Islet precursor cell (in vitro differentiated cells): ENCODE data around the gene SHROOM3.
A peak's percentile ranks its signal among the peaks of the same experiment; 100 is the strongest.
"Not testable (repeated sequence)": the region's sequence is repeated elsewhere in the genome, so short reads cannot be mapped to it uniquely, and the experiment has no call there.

Source experiments
- DNase-seq: peaks from one replicate; pipeline ENCODE4 v3.0.0-alpha.2; 2018

The SHROOM3 gene

GRCh38 chr4:76434901-76435527, at the start of gene SHROOM3:
SHROOM3 (plus strand) TSS chr4:76435229; CDS start chr4:76436053, 824 bp downstream.
- DNase-seq, result peak; percentile 72

GRCh38 chr4:76385974-76386373, 49.1 kb upstream of the SHROOM3 start:
- no peak for DNase-seq

GRCh38 chr4:76386566-76387305, 48.3 kb upstream of the SHROOM3 start:
- no peak for DNase-seq

- peak; percentile 78 for DNase-seq
Observed at GRCh38 chr4:76388160-76388908, 46.7 kb upstream of the SHROOM3 start.

- DNase-seq, result no peak
Observed at GRCh38 chr4:76401654-76402053, 33.4 kb upstream of the SHROOM3 start.

- DNase-seq, result no peak
Observed at GRCh38 chr4:76406081-76406480, 28.9 kb upstream of the SHROOM3 start.

- DNase-seq, result no peak
Observed at GRCh38 chr4:76407440-76408119, 27.4 kb upstream of the SHROOM3 start.

GRCh38 chr4:76410636-76411035, 24.4 kb upstream of the SHROOM3 start:
- DNase-seq, result no peak

GRCh38 chr4:76420188-76420761, 14.8 kb upstream of the SHROOM3 start:
- DNase-seq, result no peak

- DNase-seq, result no peak
Observed at GRCh38 chr4:76420762-76421581, 14.1 kb upstream of the SHROOM3 start, which contains the start of gene CCDC158. CCDC158 (minus strand) TSS chr4:76421141; CDS start chr4:76403207, 17,934 bp downstream.

GRCh38 chr4:76423159-76423558, 11.9 kb upstream of the SHROOM3 start:
- not testable (repeated sequence) for DNase-seq

- DNase-seq, result no peak
Observed at GRCh38 chr4:76426272-76426671, 8.8 kb upstream of the SHROOM3 start.

GRCh38 chr4:76429636-76430035, 5.4 kb upstream of the SHROOM3 start:
- no peak for DNase-seq

GRCh38 chr4:76430519-76431388, 4.3 kb upstream of the SHROOM3 start:
- no peak for DNase-seq

- peak; percentile 60 for DNase-seq
Observed at GRCh38 chr4:76435528-76436319, 695 bp downstream of the SHROOM3 start.

GRCh38 chr4:76439491-76439890, 4.5 kb downstream of the SHROOM3 start:
- DNase-seq, result no peak

- no peak for DNase-seq
Observed at GRCh38 chr4:76441881-76442280, 6.9 kb downstream of the SHROOM3 start.

- no peak for DNase-seq
Observed at GRCh38 chr4:76442807-76443206, 7.8 kb downstream of the SHROOM3 start.

- no peak for DNase-seq
Observed at GRCh38 chr4:76443376-76443775, 8.3 kb downstream of the SHROOM3 start.

GRCh38 chr4:76445911-76446310, 10.9 kb downstream of the SHROOM3 start:
- no peak for DNase-seq
